GM18507 (cell line): ENCODE measurements around the gene TTK.

Experiments used
- DNase-seq: peaks from one replicate; pipeline ENCODE4 v3.0.0; 2011; ENCODE audit warnings: low read depth; ENCODE audit not compliant: insufficient read length; ENCODE audit errors: extremely low spot score
- FAIRE-seq: peaks from 2 replicates; lab custom pipeline; 2011; peaks lifted over from hg19 to GRCh38; lab: Jason Lieb, UNC

Gene TTK

DNA sequence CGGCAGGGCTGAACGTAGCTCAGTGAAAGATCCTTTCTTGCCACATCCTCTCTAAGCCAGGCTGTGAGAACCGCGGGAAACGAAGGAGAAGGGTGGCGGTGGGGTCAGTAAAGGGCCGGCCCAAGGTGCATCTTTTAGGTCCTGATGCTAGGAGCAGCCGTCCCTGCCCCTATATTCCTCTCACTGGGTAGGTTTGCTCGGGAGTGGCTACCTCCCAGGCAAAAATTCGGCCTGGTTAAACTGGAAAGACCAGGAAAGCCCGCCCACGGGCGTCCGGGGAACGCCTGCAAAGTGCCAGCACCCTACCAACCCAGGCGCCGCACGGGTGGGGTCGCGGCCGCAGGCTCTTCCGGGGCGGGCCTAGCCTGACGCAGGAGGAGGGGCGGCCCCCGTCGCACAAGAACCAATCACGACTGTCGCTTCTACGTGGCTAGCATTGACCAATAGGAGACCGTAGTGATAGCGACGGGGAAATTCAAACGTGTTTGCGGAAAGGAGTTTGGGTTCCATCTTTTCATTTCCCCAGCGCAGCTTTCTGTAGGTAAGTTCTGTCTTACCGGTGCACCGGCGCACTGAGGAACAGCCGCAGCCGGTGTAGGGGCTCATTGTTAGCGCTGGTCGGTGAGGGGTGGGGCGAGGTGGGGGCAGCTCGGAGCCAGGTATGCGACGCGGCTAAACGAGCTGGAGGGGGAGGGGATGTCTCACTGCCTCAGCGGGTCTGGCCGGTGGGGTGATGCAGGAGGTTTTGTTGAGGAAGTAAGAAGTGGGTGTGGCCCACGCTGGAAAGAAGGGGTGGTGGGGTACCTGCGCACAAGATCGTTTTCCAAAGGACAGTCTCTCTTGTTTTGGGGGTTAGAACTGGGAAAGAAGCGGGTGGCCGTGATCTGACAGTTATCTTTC, at the start of gene TTK:
TTK (plus strand) TSS at position 477 of the 900 bp plus-strand sequence. CDS start 1,195 bp downstream, outside the sequence.
- DNase-seq (peak; percentile 81), FAIRE-seq (peak; percentile 99)

- no peak for DNase-seq
- no peak for FAIRE-seq
Observed at GRCh38 chr6:79954849-79955248, 49.6 kb upstream of the TTK start.

DNA sequence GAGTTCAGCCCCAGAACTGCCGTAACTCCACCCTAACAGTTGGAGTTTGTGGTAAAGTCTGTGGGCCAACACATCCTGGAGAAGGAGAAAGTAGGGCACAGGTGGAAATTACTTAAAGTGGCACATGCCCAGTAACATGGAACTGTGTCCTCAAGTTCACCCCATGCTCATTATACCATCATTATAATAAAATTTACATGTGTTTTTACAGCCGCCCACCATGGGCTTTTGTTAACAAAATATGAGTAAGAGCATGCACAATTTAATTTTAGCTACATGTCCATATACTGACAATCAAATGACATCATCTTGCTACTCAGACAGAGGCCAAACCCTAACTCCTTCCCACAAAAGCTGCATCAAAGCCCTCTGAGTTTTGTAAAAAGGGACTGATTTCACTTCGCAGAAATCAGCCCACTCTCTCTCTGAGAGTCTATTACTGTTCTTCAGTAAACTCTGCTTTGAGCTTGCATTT, 39.8 kb upstream of the TTK start:
- FAIRE-seq (no peak), DNase-seq (no peak)

- FAIRE-seq (no peak), DNase-seq (no peak)
Observed at GRCh38 chr6:79967178-79967577, 37.3 kb upstream of the TTK start.

GRCh38 chr6:79969784-79970183, 34.7 kb upstream of the TTK start:
- FAIRE-seq (no peak), DNase-seq (no peak)

GRCh38 chr6:79971193-79971592, 33.3 kb upstream of the TTK start:
- DNase-seq = no peak
- no peak for FAIRE-seq

- FAIRE-seq = no peak
- DNase-seq = no peak
Observed at GRCh38 chr6:79981652-79982051, 22.8 kb upstream of the TTK start.

DNA sequence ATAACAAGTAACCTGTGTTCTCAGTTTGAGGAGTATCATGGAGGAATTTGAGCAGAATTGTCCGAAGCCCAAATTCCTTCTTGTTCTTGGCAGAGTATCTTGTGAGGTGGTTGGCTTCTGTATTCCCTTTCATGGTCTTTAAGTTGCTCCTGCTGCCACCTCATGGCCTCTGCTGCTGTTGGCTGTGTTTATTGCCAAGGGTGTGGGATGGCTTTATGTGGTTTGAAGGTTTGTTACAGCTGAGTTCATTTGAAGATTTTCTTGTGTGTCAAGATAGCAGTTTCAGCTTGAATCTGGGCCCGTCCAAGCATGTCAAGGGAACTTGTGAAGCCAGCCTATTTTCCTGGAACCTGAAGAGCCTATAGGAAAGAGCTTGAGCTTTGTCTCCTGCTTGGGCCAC, 20.2 kb upstream of the TTK start:
- no peak for FAIRE-seq
- DNase-seq = no peak

GRCh38 chr6:79985128-79985527, 19.3 kb upstream of the TTK start:
- DNase-seq (no peak), FAIRE-seq (no peak)

GRCh38 chr6:79989641-79990040, 14.8 kb upstream of the TTK start:
- DNase-seq (no peak), FAIRE-seq (no peak)

- DNase-seq = no peak
- FAIRE-seq = no peak
Observed at GRCh38 chr6:79993012-79993910, 11.2 kb upstream of the TTK start.

DNA sequence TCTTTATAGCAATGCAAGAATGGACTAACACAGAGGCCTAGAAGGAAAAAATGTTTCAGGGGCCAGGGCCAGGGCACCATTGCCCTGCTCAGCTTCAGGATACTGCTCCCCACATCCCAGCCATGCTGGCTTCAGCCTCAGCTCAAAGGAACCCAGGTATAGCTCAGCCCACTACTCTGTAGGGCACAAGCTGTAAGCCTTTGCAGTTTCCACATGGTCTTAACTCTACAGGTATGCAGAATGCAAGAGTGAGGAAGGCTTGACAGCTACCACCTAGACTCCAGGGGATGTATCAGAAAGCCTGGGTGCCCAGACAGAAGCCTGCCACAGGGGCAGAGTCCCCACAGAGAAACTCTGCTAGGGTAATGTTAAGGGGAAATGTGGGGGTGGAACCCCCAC, 10.5 kb upstream of the TTK start:
- FAIRE-seq = no peak

GRCh38 chr6:79997728-79998127, 6.7 kb upstream of the TTK start:
- DNase-seq (no peak), FAIRE-seq (no peak)

More for the DNA sequence above, 10.5 kb upstream of the TTK start:
- DNase-seq = no peak

- FAIRE-seq (no peak), DNase-seq (no peak)
Observed at GRCh38 chr6:80001337-80001736, 3.1 kb upstream of the TTK start.

- no peak for DNase-seq
- FAIRE-seq = no peak
Observed at GRCh38 chr6:80003826-80004172, 650 bp upstream of the TTK start.

- no peak for DNase-seq
- no peak for FAIRE-seq
Observed at GRCh38 chr6:80005406-80005805, 957 bp downstream of the TTK start.

DNA sequence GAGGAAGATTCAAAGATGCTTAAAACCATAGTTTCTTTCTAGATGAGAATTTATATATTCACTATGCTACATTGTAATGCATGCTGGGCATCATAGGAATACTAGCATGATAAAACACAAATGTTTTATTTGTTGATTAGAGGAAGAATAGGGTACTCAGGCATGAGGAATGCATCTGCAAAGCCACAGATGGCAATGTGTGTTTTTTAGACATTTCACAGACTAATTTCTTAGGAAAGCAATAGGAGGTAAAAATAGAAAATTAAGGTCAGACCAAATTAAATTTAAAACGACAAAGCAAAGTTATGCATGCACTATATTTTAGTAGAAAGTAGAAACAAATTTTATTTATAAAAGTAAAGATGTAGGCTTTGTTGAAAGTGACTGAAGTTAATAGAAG, 2.1 kb downstream of the TTK start:
- DNase-seq = no peak

GRCh38 chr6:80009531-80009930, 5.1 kb downstream of the TTK start:
- DNase-seq (no peak), FAIRE-seq (no peak)

More for the DNA sequence above, 2.1 kb downstream of the TTK start:
- FAIRE-seq = no peak

DNA sequence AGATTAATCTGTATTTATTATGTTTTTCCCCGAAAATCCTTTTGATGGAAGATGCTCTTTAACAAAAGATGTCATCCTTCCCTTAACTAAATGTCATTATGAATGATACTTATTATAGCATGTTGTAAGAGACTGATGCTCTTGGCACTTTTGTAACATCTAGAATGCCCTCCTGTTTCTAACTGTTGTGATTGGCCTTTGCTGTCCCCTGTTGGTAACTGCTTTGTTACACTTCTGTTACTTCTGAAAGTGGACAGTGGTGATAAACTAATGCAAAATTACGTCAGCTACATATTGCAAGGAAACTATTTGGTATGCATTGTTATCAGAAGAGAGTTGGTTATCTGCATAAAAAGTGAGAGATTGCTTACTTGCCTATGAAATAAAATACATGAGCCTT, 5.8 kb downstream of the TTK start:
- no peak for DNase-seq
- no peak for FAIRE-seq

DNA sequence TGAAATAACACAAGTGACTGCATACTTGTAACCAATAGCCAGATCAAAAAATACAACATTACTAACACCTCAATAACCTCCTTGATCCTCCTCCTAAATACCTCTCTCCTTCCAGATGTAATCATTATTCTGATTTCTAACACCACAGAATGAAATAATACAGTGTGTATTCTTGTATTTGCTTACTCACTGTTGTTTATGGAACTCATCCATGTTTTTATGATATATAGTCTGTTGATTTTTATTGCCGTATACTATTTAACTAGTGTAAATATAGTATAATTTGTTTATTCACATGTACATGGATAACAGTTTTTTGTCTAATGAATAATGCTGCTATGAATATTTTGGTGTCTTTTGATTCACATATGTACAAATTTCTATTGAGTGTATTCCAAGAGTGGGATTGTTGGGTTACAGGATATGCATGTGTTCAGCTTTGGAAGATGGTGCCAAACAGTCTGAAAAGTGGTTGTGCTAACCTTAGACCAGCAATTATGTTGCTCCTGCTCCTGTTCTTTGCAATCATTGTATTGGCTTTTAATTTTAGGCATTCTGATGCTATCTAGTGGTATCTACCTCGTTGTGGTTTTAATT, 11.5 kb downstream of the TTK start:
- DNase-seq (no peak), FAIRE-seq (no peak)
